ENCODE data around the gene PNO1. TPM values are rescaled to one million over a fixed set of nuclear protein-coding genes. Genes with fewer than 3 reads are reported as not detected.

The PNO1 gene
- total and polyA plus RNA-seq, 2 experiments from 2014 or later = 34.6 to 43.7 TPM

GRCh38 chr2:68176657-68177056 lies 19.0 kb downstream of the PNO1 start (continued):
- TF ChIP-seq EZH2phosphoT487 (IDR thresholded peaks at IDR 0.05; ENCODE audit: unreplicated experiment) (no peak), ZNF331 (CRISPR knock-in tag; IDR thresholded peaks at IDR 0.05; ENCODE audit: low read depth) (no peak), EZH2 (IDR thresholded peaks at IDR 0.05; ENCODE audit: low read depth, unreplicated experiment) (no peak)

DNA sequence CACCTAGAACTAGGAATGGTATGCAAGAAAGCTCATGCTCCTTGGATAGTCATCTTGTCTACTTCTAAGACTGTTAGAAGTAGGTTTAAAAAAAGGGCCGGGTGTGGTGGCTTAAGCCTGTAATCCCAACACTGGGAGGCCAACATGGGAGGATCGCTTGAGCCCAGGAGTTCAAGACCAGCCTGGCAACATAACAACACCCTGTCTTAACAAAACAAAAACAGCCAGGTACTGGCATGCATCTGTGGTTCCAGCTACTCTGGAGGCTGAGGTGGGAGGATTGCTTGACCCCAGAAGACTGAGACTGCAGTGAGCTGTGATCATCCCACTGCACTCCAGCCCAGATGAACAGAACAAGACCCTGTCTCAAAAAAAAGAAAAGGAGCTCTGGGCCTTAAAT lies 19.9 kb downstream of the PNO1 start:
- no peak overlapping the region for H3K4me2 ChIP-seq
- no peaks in the 10 kb centered on the region for H3K27me3 ChIP-seq (ENCODE audit: insufficient read depth)
- no peaks in the 10 kb centered on the region for H3F3A ChIP-seq (replicated peaks; ENCODE audit: low read depth)
- no peak; the same call in 2 of the 3 replicates for ATAC-seq
- Mint-ChIP-seq H3K4me1 (peaks cover 9% of the 10 kb centered on the region; the same call in 2 of the 3 replicates), H3K36me3 (ENCODE audit: low read depth) (peaks cover 30% of the 10 kb centered on the region; the same call in 2 of the 3 replicates), H3K4me3 (no peak overlapping the region), H3K27me3 (ENCODE audit: insufficient read depth, low read depth, poor library complexity) (peaks cover 5% of the 10 kb centered on the region), H3K27ac (peak overlapping the region; percentile 35; the same call in 1 of the 2 replicates), H3K9me3 (no peaks in the 10 kb centered on the region; the same call in 2 of the 3 replicates)
- peaks cover 9% of the 10 kb centered on the region for H3K36me3 ChIP-seq (ENCODE audit: insufficient read depth)
- DNase-seq (ENCODE audit: low spot score) = no peak
- H3K4me3 ChIP-seq = no peak overlapping the region
- no peaks in the 10 kb centered on the region for H3K79me2 ChIP-seq (replicated peaks; ENCODE audit: insufficient read depth)
- H4K20me1 ChIP-seq (replicated peaks; ENCODE audit: insufficient read depth) = peaks cover 14% of the 10 kb centered on the region
- H2AFZ ChIP-seq = no peak overlapping the region
- peaks cover 4% of the 10 kb centered on the region; the same call in 1 of the 2 replicates for H3K4me1 ChIP-seq (ENCODE audit: insufficient read depth)
- no peaks in the 10 kb centered on the region for H3K9me2 ChIP-seq (ENCODE audit: insufficient read depth)
- TF ChIP-seq STAT1 (IDR thresholded peaks at IDR 0.05; ENCODE audit: unreplicated experiment) = no peak
- no peak overlapping the region for H3K27ac ChIP-seq (ENCODE audit: low read depth)

DNA sequence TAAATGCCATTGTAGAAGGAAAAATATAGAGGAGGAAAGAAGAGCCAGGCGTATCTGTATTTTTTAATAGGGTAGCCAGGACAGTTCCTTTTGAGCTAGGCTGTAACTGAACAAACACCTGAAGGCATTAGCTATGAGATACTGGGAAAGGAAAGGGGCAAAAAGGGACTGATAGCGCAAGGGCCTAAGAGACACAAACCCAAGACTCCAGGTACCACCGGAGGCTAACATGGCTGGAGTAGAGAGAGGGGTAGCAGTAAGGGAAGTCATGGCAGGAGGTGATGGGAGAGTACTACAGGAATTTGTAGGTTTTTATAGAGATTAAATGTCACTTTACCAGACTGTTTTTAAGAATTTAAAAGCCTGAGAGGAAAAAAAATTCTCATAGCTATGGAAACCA lies 20.7 kb downstream of the PNO1 start:
- no peak for TF ChIP-seq EZH2phosphoT487 (IDR thresholded peaks at IDR 0.05; ENCODE audit: unreplicated experiment)
- TF ChIP-seq, protein P1, sequence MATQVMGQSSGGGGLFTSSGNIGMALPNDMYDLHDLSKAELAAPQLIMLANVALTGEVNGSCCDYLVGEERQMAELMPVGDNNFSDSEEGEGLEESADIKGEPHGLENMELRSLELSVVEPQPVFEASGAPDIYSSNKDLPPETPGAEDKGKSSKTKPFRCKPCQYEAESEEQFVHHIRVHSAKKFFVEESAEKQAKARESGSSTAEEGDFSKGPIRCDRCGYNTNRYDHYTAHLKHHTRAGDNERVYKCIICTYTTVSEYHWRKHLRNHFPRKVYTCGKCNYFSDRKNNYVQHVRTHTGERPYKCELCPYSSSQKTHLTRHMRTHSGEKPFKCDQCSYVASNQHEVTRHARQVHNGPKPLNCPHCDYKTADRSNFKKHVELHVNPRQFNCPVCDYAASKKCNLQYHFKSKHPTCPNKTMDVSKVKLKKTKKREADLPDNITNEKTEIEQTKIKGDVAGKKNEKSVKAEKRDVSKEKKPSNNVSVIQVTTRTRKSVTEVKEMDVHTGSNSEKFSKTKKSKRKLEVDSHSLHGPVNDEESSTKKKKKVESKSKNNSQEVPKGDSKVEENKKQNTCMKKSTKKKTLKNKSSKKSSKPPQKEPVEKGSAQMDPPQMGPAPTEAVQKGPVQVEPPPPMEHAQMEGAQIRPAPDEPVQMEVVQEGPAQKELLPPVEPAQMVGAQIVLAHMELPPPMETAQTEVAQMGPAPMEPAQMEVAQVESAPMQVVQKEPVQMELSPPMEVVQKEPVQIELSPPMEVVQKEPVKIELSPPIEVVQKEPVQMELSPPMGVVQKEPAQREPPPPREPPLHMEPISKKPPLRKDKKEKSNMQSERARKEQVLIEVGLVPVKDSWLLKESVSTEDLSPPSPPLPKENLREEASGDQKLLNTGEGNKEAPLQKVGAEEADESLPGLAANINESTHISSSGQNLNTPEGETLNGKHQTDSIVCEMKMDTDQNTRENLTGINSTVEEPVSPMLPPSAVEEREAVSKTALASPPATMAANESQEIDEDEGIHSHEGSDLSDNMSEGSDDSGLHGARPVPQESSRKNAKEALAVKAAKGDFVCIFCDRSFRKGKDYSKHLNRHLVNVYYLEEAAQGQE (IDR thresholded peaks at IDR 0.05; ENCODE audit: unreplicated experiment) = no peak
- TF ChIP-seq CREB1 (CRISPR knock-in tag; IDR thresholded peaks at IDR 0.05; ENCODE audit: low read depth) = no peak
- TF ChIP-seq CTCF (conservative IDR thresholded peaks at IDR 0.05; ENCODE audit: low read depth in 2 of 2) = no peak
- no peak for TF ChIP-seq EZH2 (IDR thresholded peaks at IDR 0.05; ENCODE audit: low read depth, unreplicated experiment)
- TF ChIP-seq POLR2AphosphoS5 (IDR thresholded peaks at IDR 0.05; ENCODE audit: low read depth) = no peak
- no peak for TF ChIP-seq NANOG (IDR thresholded peaks at IDR 0.05; ENCODE audit: borderline replicate concordance)
- no peak for TF ChIP-seq ETS1 (IDR thresholded peaks at IDR 0.05)
- H3K4me3 ChIP-seq = no peak overlapping the region
- peaks cover 19% of the 10 kb centered on the region for H4K20me1 ChIP-seq (replicated peaks; ENCODE audit: insufficient read depth)
- peaks cover 12% of the 10 kb centered on the region for H3K36me3 ChIP-seq (ENCODE audit: insufficient read depth)
- H3K4me3 Mint-ChIP-seq = no peak overlapping the region
- H3K36me3 Mint-ChIP-seq (ENCODE audit: low read depth) = peaks cover 30% of the 10 kb centered on the region; the same call in 2 of the 3 replicates
- H3K27me3 Mint-ChIP-seq (ENCODE audit: insufficient read depth, low read depth, poor library complexity) = peaks cover 5% of the 10 kb centered on the region
- H3K27me3 ChIP-seq (ENCODE audit: insufficient read depth) = no peaks in the 10 kb centered on the region
- H3K27ac Mint-ChIP-seq = peak overlapping the region; percentile 43
- no peak for DNase-seq (ENCODE audit: low spot score)
- H3K4me1 ChIP-seq (ENCODE audit: insufficient read depth) = peaks cover 4% of the 10 kb centered on the region; the same call in 1 of the 2 replicates
- H3F3A ChIP-seq (replicated peaks; ENCODE audit: low read depth) = no peaks in the 10 kb centered on the region
- H3K9me2 ChIP-seq (ENCODE audit: insufficient read depth) = no peaks in the 10 kb centered on the region
- no peaks in the 10 kb centered on the region for H3K79me2 ChIP-seq (replicated peaks; ENCODE audit: insufficient read depth)
- peaks cover 9% of the 10 kb centered on the region; the same call in 2 of the 3 replicates for H3K4me1 Mint-ChIP-seq
- H3K4me2 ChIP-seq = no peak overlapping the region
- no peaks in the 10 kb centered on the region; the same call in 2 of the 3 replicates for H3K9me3 Mint-ChIP-seq
- no peak overlapping the region; the same call in 1 of the 2 replicates for H3K27ac ChIP-seq (ENCODE audit: low read depth)
- peak; percentile 41; the same call in 1 of the 3 replicates for ATAC-seq
- no peak overlapping the region for H2AFZ ChIP-seq
